ENCODE measurements around the gene CRYM. TPM values are rescaled to one million over a fixed set of nuclear protein-coding genes. Genes with fewer than 3 reads are reported as not detected.

Gene CRYM
- total RNA-seq, 1 experiment from 2014 or later = 12.9 TPM

GRCh38 chr16:21321736-21322135 lies 43.6 kb upstream of the CRYM start (continued):
- TF ChIP-seq E2F5 (CRISPR knock-in tag; IDR thresholded peaks at IDR 0.05) (no peak), SMAD3 (CRISPR knock-in tag; IDR thresholded peaks at IDR 0.05; ENCODE audit: borderline replicate concordance) (no peak)
- TF ChIP-seq, protein P1, sequence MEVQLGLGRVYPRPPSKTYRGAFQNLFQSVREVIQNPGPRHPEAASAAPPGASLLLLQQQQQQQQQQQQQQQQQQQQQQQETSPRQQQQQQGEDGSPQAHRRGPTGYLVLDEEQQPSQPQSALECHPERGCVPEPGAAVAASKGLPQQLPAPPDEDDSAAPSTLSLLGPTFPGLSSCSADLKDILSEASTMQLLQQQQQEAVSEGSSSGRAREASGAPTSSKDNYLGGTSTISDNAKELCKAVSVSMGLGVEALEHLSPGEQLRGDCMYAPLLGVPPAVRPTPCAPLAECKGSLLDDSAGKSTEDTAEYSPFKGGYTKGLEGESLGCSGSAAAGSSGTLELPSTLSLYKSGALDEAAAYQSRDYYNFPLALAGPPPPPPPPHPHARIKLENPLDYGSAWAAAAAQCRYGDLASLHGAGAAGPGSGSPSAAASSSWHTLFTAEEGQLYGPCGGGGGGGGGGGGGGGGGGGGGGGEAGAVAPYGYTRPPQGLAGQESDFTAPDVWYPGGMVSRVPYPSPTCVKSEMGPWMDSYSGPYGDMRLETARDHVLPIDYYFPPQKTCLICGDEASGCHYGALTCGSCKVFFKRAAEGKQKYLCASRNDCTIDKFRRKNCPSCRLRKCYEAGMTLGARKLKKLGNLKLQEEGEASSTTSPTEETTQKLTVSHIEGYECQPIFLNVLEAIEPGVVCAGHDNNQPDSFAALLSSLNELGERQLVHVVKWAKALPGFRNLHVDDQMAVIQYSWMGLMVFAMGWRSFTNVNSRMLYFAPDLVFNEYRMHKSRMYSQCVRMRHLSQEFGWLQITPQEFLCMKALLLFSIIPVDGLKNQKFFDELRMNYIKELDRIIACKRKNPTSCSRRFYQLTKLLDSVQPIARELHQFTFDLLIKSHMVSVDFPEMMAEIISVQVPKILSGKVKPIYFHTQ (CRISPR knock-in tag; IDR thresholded peaks at IDR 0.05) = no peak

- H3K4me1 Mint-ChIP-seq = no peaks in the 10 kb centered on the region
- DNase-seq (ENCODE audit: low spot score) = no peak
- no peak for ATAC-seq
- no peaks in the 10 kb centered on the region for H3K27me3 Mint-ChIP-seq (ENCODE audit: low read depth)
- H3K4me3 Mint-ChIP-seq = no peak overlapping the region
- TF ChIP-seq USF1 (CRISPR knock-in tag; IDR thresholded peaks at IDR 0.05) = no peak
- TF ChIP-seq NR3C1 (CRISPR knock-in tag; conservative IDR thresholded peaks at IDR 0.05; ENCODE audit: low read depth) = no peak
- TF ChIP-seq, protein P2, sequence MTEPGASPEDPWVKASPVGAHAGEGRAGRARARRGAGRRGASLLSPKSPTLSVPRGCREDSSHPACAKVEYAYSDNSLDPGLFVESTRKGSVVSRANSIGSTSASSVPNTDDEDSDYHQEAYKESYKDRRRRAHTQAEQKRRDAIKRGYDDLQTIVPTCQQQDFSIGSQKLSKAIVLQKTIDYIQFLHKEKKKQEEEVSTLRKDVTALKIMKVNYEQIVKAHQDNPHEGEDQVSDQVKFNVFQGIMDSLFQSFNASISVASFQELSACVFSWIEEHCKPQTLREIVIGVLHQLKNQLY (CRISPR knock-in tag; IDR thresholded peaks at IDR 0.05) = no peak
- no peak for TF ChIP-seq ZNF532 (CRISPR knock-in tag; IDR thresholded peaks at IDR 0.05; ENCODE audit: borderline replicate concordance)
- TF ChIP-seq GTF2I (CRISPR knock-in tag; conservative IDR thresholded peaks at IDR 0.05) = no peak
- no peak for TF ChIP-seq ATF1 (CRISPR knock-in tag; IDR thresholded peaks at IDR 0.05)
- no peak for TF ChIP-seq ZNF219 (CRISPR knock-in tag; IDR thresholded peaks at IDR 0.05; ENCODE audit: borderline replicate concordance)
- TF ChIP-seq GABPB1 (CRISPR knock-in tag; IDR thresholded peaks at IDR 0.05) = no peak
- TF ChIP-seq PRRX2 (CRISPR knock-in tag; IDR thresholded peaks at IDR 0.05) = no peak
- TF ChIP-seq, protein P3, sequence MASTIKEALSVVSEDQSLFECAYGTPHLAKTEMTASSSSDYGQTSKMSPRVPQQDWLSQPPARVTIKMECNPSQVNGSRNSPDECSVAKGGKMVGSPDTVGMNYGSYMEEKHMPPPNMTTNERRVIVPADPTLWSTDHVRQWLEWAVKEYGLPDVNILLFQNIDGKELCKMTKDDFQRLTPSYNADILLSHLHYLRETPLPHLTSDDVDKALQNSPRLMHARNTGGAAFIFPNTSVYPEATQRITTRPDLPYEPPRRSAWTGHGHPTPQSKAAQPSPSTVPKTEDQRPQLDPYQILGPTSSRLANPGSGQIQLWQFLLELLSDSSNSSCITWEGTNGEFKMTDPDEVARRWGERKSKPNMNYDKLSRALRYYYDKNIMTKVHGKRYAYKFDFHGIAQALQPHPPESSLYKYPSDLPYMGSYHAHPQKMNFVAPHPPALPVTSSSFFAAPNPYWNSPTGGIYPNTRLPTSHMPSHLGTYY (CRISPR knock-in tag; IDR thresholded peaks at IDR 0.05) = no peak
- TF ChIP-seq TEAD1 (CRISPR knock-in tag; IDR thresholded peaks at IDR 0.05) = no peak
- no peak for TF ChIP-seq MXD4 (CRISPR knock-in tag; IDR thresholded peaks at IDR 0.05; ENCODE audit: borderline replicate concordance)
- no peak for TF ChIP-seq ELF4 (CRISPR knock-in tag; IDR thresholded peaks at IDR 0.05; ENCODE audit: low read depth)
- no peak for TF ChIP-seq EMX1 (CRISPR knock-in tag; IDR thresholded peaks at IDR 0.05)
- TF ChIP-seq ZNF396 (CRISPR knock-in tag; IDR thresholded peaks at IDR 0.05; ENCODE audit: borderline replicate concordance) = no peak
- TF ChIP-seq SMAD4 (CRISPR knock-in tag; IDR thresholded peaks at IDR 0.05) = no peak
- TF ChIP-seq, protein P4, sequence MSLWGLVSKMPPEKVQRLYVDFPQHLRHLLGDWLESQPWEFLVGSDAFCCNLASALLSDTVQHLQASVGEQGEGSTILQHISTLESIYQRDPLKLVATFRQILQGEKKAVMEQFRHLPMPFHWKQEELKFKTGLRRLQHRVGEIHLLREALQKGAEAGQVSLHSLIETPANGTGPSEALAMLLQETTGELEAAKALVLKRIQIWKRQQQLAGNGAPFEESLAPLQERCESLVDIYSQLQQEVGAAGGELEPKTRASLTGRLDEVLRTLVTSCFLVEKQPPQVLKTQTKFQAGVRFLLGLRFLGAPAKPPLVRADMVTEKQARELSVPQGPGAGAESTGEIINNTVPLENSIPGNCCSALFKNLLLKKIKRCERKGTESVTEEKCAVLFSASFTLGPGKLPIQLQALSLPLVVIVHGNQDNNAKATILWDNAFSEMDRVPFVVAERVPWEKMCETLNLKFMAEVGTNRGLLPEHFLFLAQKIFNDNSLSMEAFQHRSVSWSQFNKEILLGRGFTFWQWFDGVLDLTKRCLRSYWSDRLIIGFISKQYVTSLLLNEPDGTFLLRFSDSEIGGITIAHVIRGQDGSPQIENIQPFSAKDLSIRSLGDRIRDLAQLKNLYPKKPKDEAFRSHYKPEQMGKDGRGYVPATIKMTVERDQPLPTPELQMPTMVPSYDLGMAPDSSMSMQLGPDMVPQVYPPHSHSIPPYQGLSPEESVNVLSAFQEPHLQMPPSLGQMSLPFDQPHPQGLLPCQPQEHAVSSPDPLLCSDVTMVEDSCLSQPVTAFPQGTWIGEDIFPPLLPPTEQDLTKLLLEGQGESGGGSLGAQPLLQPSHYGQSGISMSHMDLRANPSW (CRISPR knock-in tag; conservative IDR thresholded peaks at IDR 0.05; ENCODE audit: low read depth) = no peak
- TF ChIP-seq FOXJ3 (CRISPR knock-in tag; IDR thresholded peaks at IDR 0.05; ENCODE audit: borderline replicate concordance) = no peak
- no peak for TF ChIP-seq NR1H2 (CRISPR knock-in tag; IDR thresholded peaks at IDR 0.05)
- ChIA-PET CTCF (no interaction called here), POLR2A (no interaction called here)
- peaks cover 17% of the 10 kb centered on the region for H3K9me3 Mint-ChIP-seq
- no peaks in the 10 kb centered on the region for H3K36me3 Mint-ChIP-seq
- H3K27ac Mint-ChIP-seq = no peak overlapping the region
Observed at GRCh38 chr16:21314339-21314738, 36.2 kb upstream of the CRYM start.

Measured in WTC11 (cell line).